Smooth muscle cell (in vitro differentiated cells): ENCODE measurements around the gene ARHGEF2. TPM values are rescaled to one million over a fixed set of nuclear protein-coding genes. Genes with fewer than 3 reads are reported as not detected.

Experiments used
- DNase-seq: peaks from one replicate; lab custom pipeline; 2025; ENCODE audit not compliant: unreplicated experiment; lab: John Stamatoyannopoulos, UW
- H2AFZ ChIP-seq: fragments of 200-600 bp; sonication (generic); 2 replicates; pipeline ENCODE4 v1.6.0; 2016; ENCODE audit warnings: antibody characterized with exemption, low read depth, mild to moderate bottlenecking
- H3F3A ChIP-seq: fragments of 200-600 bp; sonication (generic); 2 replicates; pipeline ENCODE4 v1.6.0; 2017; ENCODE audit warnings: antibody characterized with exemption, low read depth
- H3K27ac ChIP-seq: fragments of 200-600 bp; sonication (generic); 2 replicates; pipeline ENCODE4 v1.5.1; 2016; ENCODE audit warnings: low read depth, mild to moderate bottlenecking
- H3K27me3 ChIP-seq: fragments of 200-600 bp; sonication (generic); 2 replicates; pipeline ENCODE4 v1.6.1; 2016; ENCODE audit warnings: low read depth, mild to moderate bottlenecking
- H3K36me3 ChIP-seq: fragments of 200-600 bp; sonication (generic); 2 replicates; pipeline ENCODE4 v1.5.1; 2016; ENCODE audit warnings: low read depth
- H3K4me1 ChIP-seq: fragments of 200-600 bp; sonication (generic); 2 replicates; pipeline ENCODE4 v1.5.1; 2016; ENCODE audit warnings: low read depth
- H3K4me2 ChIP-seq: fragments of 200-600 bp; sonication (generic); 2 replicates; pipeline ENCODE4 v1.6.0; 2016; ENCODE audit warnings: mild to moderate bottlenecking
- H3K4me3 ChIP-seq: fragments of 200-600 bp; sonication (generic); 2 replicates; pipeline ENCODE4 v1.5.1; 2016; ENCODE audit warnings: mild to moderate bottlenecking
- H3K79me2 ChIP-seq: fragments of 200-600 bp; sonication (generic); 2 replicates; pipeline ENCODE4 v1.6.0; 2016; ENCODE audit warnings: low read depth, mild to moderate bottlenecking
- H3K9ac ChIP-seq: fragments of 200-600 bp; sonication (generic); 2 replicates; pipeline ENCODE4 v1.6.0; 2016; ENCODE audit warnings: low read depth
- H3K9me3 ChIP-seq: fragments of 200-600 bp; sonication (generic); replicated peaks from 2 replicates; pipeline ENCODE4 v1.5.1; 2016; ENCODE audit warnings: low read depth
- H4K20me1 ChIP-seq: fragments of 200-600 bp; sonication (generic); 2 replicates; pipeline ENCODE4 v1.6.0; 2016; ENCODE audit warnings: low read depth
- CTCF ChIP-seq: fragments of 200-600 bp; sonication (generic); IDR thresholded peaks from 2 replicates; pipeline ENCODE4 v1.5.1; 2017; ENCODE audit warnings: borderline replicate concordance, mild to moderate bottlenecking, antibody characterized with exemption; ENCODE audit not compliant: insufficient read depth, poor library complexity, severe bottlenecking
- WGBS: methylation state at CpG from one replicate; pipeline ENCODE4 v1.1.7; 2016; ENCODE audit warnings: low lambda C conversion rate; 5-methylcytosine and 5-hydroxymethylcytosine counted together
- polyA plus RNA-seq: library from polyadenylated mRNA; unstranded; fragments of >200 nt; fragmentation: Nextera tagmentation; extraction: Ambion mirVana; gene quantifications from 2 replicates; pipeline ENCODE4 v1.2.1, GENCODE V29; 2016
- total RNA-seq: library from RNA; depleted of rRNA; stranded (reverse); fragments of >200 nt; gene quantifications from 2 replicates; pipeline ENCODE4 v1.2.3, GENCODE V29; 2014

The ARHGEF2 gene
- total and polyA plus RNA-seq, 2 experiments from 2014 or later, result 21.0 to 30.2 TPM

- peak; percentile 16 for TF ChIP-seq CTCF
- Histone ChIP-seq H3K79me2 (peaks cover 15% of the 10 kb centered on the region), H3K9me3 (no peaks in the 10 kb centered on the region), H3K27ac (peak overlapping the region; percentile 53), H2AFZ (no peak overlapping the region), H3K9ac (no peak overlapping the region), H3K36me3 (peaks cover 6% of the 10 kb centered on the region), H3K4me3 (no peak overlapping the region), H3K27me3 (no peaks in the 10 kb centered on the region), H3F3A (no peaks in the 10 kb centered on the region), H3K4me1 (peaks cover 4% of the 10 kb centered on the region), H4K20me1 (peaks cover 59% of the 10 kb centered on the region), H3K4me2 (no peak overlapping the region)
- WGBS, result 40% methylated on average over 14 of the region's 14 CpGs
- no peak for DNase-seq
These were observed 16.4 kb downstream of the ARHGEF2 start for GRCh38 chr1:155961937-155962336.

- Histone ChIP-seq H3K27ac (peak overlapping the region; percentile 65), H3K9ac (no peak overlapping the region), H4K20me1 (peaks cover 44% of the 10 kb centered on the region), H3K9me3 (no peaks in the 10 kb centered on the region), H3F3A (no peaks in the 10 kb centered on the region), H3K4me1 (peaks cover 4% of the 10 kb centered on the region), H3K79me2 (peaks cover 7% of the 10 kb centered on the region), H3K4me3 (no peak overlapping the region), H3K27me3 (no peaks in the 10 kb centered on the region), H2AFZ (no peak overlapping the region), H3K4me2 (peak overlapping the region; percentile 36), H3K36me3 (peaks cover 8% of the 10 kb centered on the region)
- 64% methylated on average over 3 of the region's 3 CpGs for WGBS
- DNase-seq, result no peak
- TF ChIP-seq CTCF, result no peak
These were observed 18.1 kb downstream of the ARHGEF2 start for GRCh38 chr1:155960081-155960745.

GRCh38 chr1:155957411-155957915, 20.9 kb downstream of the ARHGEF2 start:
- DNase-seq, result no peak
- 98% methylated on average over 12 of the region's 12 CpGs for WGBS
- H3K9ac ChIP-seq, result no peak overlapping the region
- H3K27me3 ChIP-seq, result no peaks in the 10 kb centered on the region
- peaks cover 37% of the 10 kb centered on the region for H4K20me1 ChIP-seq
- no peak overlapping the region for H3K4me3 ChIP-seq
- peaks cover 4% of the 10 kb centered on the region for H3K79me2 ChIP-seq
- H3K27ac ChIP-seq, result no peak overlapping the region
- peaks cover 4% of the 10 kb centered on the region for H3K4me1 ChIP-seq
- no peaks in the 10 kb centered on the region for H3F3A ChIP-seq
- H3K4me2 ChIP-seq, result no peak overlapping the region
- H3K9me3 ChIP-seq, result no peaks in the 10 kb centered on the region
- peaks cover 15% of the 10 kb centered on the region for H3K36me3 ChIP-seq
- H2AFZ ChIP-seq, result no peak overlapping the region
- no peak for TF ChIP-seq CTCF

- Histone ChIP-seq H3K9ac (no peak overlapping the region), H3K9me3 (no peaks in the 10 kb centered on the region), H3K27ac (no peak overlapping the region), H4K20me1 (peaks cover 15% of the 10 kb centered on the region), H3K27me3 (no peaks in the 10 kb centered on the region), H3K79me2 (no peaks in the 10 kb centered on the region), H3F3A (peaks cover 4% of the 10 kb centered on the region), H2AFZ (no peak overlapping the region), H3K36me3 (peaks cover 15% of the 10 kb centered on the region), H3K4me2 (no peak overlapping the region), H3K4me1 (no peaks in the 10 kb centered on the region), H3K4me3 (no peak overlapping the region)
- no peak for TF ChIP-seq CTCF
- WGBS, result 96% methylated on average over 3 of the region's 3 CpGs
- DNase-seq, result no peak
These were observed 23.7 kb downstream of the ARHGEF2 start for GRCh38 chr1:155954645-155955044.
